ENCODE measurements around the gene TRIB2.
A peak's percentile ranks its signal among the peaks of the same experiment; 100 is the strongest.

Gene TRIB2

DNA sequence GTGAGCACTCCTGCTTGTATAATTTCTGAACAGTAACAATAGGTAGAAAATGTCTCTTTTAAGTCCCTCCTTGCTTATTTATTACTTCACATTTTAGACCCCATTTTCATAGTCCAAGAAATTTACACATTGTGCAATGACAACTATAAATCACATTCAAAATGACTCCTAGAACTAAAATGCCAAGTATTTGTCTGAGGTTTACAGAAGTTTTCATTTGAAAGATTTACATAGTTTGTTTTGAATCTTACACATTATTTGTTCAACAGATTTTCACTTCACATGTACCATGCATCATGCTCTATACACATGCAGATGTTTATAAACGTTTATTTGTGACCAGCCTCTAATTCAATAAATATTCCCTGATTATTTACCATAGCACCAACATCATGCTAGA is 15.7 kb upstream of the TRIB2 start:
- DNase-seq (ENCODE audit: low spot score): no peak

DNA sequence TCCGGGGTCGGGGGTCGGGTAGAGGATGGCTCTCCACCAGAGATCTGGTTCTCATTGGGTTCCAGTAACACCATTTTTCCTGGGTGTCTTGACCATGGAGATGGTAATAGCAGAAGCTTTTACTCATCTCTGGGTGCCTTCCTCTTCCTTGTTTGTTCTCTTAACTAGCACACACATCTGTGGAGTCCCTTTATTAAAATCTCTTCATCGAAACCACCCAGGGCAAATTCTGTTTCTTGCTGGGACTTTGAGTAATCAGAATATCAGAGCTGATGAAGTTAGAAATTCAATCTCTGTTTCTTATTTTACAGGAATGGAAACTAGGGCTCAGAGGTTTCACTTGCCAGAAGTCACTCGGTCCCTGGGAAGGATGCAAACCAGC is 15.0 kb upstream of the TRIB2 start:
- DNase-seq (ENCODE audit: low spot score): no peak

DNA sequence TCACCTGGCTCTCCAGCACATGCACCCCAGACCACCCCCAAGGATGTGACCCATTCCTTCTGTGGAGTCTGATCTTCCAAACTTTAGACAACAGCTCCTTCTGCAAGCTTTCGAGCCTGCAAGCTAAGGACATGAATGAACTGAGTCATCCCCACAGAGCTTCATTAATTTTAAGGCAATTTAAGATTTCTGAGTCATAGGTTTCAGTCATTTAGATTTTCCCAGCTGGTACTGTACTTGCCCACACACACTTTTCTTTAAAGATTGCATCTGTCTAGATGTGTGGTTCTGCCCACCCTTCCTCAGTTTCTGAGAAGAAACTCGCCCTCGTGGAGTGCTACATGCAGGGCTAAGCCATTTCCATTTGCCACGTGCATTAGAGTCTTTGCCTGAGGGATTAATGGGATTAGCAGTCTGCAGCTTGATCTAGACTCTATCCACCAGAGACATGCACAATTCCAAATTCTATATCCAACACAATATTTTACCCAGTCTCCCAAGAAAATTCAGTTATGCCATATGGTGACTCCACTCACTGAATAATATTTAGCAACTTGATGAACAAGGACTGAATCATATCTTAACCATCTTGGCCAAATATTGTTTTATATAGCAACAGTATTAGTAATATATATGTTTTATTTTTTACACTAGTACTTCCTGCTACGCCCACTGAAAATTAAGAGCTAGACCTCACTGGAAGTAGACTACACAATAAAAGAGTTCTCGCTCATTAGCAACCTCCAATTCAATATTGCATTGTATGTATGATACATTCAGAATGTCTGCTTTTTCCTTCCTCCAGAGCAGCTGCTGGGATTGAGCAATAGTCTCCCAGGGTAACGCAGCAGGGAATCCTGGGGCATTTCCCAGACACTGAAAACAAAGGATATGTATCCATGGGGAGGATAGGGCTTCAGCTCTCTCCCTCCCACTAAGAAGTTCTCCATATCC is 14.3 kb upstream of the TRIB2 start:
- peak; percentile 81 for DNase-seq (ENCODE audit: low spot score)

DNA sequence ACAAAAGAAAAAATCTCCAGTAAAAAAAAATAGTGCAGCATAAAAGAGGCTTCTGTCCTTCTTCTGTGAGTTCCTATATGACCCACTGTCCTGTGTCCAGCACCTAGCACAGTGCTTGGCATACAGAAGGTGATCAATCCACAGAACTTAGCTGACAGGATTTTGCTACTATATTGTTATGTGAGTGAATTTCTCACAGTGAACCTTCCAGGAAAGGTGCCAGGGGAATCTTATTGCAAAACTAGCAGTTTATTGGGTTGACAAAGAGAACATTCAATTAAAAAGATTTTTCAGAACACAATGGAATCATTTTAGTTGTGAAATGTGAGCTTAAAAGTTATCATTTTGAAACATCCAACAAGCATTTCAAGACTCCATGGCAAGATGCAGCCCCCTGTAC is 12.4 kb upstream of the TRIB2 start:
- DNase-seq (ENCODE audit: low spot score): peak; percentile 28

DNA sequence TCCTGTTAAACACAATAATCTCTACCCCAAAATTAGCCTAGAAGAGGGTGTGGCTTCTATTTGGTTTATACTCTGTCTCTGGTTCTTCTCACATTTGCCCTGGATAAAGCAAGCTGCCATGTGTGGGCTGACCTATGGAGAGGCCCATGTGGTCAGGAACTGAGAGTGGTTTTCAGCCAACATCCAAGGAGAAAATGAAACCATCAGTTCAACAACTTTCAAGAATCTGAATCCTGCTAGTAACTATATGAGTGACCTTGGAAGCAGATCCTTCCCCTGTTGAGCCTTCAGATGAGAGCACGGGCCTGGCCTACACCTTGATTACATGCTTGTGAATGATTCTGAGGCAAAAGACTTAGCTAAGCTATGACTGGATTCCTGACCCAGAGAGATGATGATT is 11.5 kb upstream of the TRIB2 start:
- no peak for DNase-seq (ENCODE audit: low spot score)

DNA sequence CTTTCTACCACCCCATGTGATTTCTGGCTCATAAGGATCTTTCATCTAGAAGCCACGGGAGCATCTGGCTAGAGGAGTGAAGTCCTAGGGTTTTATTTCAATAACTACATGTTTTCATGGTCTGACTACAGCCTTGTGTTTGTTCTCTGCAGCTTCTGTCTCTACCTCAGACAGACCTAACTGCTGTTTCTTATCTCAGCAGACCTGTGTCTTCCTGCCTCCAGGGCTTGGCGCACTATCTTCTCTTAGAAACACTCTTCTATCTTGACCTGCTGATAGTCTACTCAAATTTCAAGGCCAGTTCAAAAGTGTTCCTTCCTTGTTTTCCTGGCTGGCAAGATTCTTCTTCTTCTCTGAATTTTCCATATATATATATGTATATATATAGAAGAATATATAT is 11.0 kb upstream of the TRIB2 start:
- DNase-seq (ENCODE audit: low spot score): no peak

DNA sequence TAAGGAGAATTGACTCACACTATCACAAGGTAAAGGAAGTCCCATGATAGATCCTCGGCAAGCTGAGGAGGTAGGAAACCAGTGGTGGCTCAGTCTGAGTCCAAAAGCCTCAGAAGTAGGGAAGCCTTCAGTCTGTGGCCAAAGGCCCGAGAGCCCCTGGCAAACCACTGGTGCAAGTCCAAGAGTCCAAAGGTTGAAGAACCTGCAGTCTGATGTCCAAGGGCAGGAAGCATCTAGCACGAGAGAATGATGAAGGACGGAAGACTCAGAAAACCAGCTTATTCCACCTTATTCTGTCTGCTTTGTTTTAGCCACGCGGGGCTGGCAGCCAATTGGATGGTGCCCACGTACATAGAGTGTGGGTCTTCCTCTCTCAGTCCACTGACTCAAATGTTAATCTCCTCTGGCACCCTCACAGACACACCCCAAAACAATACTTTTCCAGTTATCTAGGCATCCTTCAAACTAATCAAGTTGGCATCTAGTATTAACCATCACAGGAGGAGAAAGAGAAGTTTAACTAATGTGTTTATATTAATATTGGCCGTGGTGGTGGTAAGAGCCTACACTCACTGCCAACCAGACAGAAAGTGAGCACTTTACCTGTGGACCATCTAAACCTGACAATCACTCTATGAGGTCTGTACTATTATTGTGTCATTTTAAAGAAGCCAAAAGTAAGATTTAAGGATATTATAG is 8.1 kb upstream of the TRIB2 start:
- DNase-seq (ENCODE audit: low spot score): no peak

DNA sequence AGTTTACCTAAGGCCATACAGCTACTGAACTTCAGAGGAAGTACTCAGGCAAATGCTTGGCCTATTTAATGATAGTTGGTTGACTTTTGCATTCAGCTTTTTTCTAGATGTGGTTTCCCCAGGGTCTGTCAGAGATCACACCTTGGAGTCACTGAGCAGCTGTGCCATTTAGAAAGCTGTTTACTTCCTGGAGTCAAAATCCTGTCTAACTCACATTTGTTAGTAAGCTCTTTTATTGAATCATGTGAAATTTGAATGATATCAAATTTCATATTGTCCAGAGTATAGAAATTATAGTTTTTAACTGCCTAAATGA is 7.6 kb upstream of the TRIB2 start:
- no peak for DNase-seq (ENCODE audit: low spot score)

DNA sequence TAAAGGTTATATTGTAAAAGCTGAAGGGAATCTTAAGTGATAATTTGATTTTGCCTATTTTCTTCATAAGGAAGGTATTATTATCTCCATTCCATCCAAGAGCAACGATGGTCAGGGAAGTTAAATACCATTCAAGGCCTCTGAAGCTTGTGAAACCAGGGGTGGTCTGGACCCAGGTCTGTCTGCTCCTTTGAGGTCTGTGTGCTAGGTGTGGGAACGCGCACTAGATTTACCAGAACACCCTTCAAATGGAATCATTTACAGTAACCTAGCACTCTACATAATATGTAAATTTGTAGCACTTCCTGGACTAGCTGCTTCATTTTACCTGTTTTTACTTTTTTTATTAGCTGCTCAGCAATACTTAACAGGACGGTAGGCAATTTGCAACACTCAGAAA is 6.4 kb upstream of the TRIB2 start:
- DNase-seq (ENCODE audit: low spot score): no peak

DNA sequence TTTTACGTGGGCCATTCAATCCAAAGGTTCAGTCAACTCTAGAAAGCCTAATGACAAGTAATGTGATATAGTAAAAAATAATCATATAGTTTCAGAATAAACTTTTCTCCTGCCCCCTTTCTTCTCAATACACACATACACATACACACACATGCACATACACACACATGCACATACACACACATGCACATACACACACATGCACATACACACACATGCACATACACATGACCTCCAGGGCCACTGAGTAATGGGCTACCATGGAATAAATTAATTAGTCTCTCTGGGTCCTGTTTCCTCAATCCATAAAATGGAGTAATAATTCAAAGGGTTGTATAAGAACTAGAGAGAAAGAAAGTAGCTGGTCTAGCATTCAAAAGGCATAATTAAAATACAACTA is 5.4 kb upstream of the TRIB2 start:
- no peak for DNase-seq (ENCODE audit: low spot score)

DNA sequence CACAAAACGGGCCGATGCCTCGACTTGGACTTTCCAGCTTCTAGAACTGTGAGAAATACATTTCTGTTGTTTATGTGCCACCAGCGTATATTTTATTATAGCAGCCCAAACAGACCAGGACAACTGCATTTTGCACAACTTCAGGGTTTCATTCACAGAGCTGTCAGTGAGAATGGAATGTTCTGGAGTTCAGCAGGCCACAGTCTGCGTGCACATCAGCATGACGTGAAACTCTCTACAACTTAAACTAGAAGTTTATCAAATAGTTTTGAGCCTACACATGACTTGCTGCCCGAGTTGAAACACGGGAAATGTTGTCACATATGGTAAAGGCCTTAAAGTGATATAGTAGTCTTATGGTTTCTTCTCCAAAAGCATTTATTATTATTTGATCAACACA is 3.9 kb upstream of the TRIB2 start:
- no peak for DNase-seq (ENCODE audit: low spot score)

DNA sequence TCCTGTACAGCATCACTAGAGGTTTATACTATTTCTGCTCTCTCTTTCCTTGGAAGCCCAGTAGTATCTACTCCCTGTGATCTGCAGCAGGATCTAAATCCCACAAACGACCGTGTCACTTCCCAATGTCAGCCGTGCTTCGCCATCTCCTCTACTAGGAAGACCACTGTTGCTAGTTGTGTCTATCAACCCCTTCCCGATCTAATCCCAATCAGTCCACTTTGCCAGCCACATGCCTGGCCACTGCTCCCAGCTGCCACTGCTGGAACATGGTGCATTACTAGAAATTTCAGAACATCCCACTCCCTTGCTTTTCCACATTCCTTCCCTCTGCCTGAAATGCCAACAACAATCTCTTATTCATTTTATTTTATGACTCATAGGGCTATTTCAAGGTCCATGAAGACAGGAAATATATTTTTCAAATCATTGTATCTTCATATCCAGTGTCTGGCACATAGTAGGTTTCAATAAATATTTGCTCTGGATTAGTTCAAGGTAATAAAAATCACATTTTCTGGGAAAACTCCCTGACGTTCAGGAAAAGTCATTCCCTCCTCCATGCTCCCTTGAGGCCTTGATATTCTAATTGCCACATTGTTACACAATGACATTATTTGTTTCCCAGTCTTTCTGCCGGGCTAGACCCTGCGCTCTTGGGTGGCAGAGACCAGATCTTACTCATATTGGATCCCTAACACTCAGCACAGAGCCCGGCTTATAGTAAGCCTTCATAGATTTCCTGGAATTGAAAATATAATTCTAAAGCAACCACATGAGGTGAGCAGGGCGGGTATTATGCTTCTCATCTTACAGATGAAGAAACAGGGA is 2.1 kb upstream of the TRIB2 start:
- DNase-seq (ENCODE audit: low spot score): no peak

DNA sequence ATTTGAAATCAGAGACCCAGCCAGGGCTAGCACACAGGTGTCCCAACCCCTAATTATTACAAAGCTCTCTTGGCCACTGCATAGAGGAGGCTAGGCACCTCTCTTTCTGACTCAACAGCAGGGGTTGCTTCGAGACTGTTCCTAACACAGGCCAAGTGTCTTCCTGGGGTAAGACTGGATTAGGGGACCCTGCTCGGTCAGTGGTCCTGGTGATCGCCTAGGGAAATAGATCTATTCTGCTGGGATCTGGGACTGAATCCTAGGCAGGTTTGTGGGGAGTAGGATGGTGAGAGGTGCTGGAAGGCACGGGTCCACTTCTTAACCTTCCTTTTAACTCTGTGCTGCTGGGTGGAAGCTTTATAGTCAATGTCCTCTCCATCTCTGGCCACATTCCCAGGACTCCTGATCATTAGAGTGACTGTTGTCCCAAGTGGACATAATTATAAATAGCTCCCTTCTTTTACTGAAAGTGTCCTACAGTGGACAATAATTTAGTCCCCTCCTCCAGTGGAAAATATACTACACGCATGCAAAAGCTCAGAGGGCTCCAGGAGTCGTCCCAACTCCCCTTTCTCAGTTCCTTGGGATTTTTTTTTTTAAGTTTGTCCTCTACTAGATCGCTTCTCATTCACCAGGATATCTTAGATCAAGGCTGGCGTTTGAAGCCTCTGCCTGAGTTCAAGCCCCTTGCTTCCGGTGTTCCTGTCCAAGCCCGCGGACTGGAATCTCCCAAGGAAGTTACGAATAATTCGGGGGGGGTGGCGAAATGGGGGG is 1.3 kb upstream of the TRIB2 start:
- DNase-seq (ENCODE audit: low spot score): no peak

DNA sequence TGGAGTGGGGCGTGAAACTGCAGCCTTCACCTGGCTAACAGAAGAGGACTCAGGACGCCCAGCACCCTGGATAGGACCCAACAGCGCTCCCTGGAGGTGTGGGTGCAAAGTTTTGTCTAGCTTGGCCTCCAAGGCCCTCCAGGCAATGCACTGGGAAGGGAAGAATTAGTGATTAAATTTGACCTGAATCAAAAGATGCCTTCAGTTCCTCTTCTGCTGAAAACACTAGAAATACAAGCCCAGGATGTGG is 779 bp upstream of the TRIB2 start:
- peak; percentile 47 for DNase-seq (ENCODE audit: low spot score)

DNA sequence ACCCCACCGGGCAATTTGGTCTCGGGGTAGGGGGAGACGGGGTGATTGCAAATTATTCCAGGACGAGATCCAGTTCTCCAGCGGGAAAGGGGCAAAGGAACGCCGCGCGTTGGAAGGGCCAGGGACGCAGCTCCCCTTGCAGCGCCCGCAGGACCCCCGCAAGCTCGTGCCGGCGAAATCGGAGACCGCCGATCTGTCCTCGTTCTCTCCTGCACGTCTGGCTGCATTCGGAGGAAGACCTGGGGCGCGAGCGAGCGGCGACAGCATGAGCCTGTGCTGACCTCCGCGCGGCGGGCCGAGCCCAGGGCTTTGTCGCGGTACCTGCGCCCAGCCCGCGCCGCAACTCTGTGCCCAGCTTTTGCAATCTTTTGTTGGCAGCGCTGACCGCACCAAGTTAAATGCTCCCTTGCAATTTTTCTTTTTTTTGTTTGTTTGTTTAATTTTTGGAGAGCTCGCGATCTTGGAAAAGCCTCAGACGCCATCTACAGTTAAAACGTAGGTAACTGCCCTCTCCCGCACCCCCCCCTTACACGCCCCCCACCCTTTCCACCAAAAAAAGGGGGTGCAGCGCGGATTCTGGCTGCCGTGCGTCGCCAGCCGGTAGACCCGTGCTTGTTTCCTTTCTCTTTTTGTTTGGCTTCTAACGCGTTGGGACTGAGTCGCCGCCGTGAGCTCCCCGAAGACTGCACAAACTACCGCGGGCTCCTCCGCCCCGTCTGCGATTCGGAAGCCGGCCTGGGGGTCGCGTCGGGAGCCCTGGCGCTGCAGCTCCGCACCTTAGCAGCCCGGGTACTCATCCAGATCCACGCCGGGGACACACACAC is 667 bp downstream of the TRIB2 start:
- DNase-seq (ENCODE audit: low spot score): peak; percentile 60

DNA sequence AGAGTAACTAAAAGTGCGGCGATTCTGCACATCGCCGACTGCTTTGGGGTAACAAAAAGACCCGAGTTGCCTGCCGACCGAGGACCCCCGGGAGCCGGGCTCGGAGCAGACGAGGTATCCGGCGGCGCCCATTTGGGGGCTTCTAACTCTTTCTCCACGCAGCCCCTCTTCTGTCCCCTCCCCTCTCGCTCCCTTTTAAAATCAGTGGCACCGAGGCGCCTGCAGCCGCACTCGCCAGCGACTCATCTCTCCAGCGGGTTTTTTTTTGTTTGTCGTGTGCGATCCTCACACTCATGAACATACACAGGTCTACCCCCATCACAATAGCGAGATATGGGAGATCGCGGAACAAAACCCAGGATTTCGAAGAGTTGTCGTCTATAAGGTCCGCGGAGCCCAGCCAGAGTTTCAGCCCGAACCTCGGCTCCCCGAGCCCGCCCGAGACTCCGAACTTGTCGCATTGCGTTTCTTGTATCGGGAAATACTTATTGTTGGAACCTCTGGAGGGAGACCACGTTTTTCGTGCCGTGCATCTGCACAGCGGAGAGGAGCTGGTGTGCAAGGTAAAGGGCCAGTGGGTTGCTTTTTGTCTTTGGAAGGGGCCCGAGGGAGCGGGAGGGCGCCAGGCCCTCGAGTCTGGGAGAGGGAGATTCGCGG is 1.4 kb downstream of the TRIB2 start:
- peak; percentile 30 for DNase-seq (ENCODE audit: low spot score)

DNA sequence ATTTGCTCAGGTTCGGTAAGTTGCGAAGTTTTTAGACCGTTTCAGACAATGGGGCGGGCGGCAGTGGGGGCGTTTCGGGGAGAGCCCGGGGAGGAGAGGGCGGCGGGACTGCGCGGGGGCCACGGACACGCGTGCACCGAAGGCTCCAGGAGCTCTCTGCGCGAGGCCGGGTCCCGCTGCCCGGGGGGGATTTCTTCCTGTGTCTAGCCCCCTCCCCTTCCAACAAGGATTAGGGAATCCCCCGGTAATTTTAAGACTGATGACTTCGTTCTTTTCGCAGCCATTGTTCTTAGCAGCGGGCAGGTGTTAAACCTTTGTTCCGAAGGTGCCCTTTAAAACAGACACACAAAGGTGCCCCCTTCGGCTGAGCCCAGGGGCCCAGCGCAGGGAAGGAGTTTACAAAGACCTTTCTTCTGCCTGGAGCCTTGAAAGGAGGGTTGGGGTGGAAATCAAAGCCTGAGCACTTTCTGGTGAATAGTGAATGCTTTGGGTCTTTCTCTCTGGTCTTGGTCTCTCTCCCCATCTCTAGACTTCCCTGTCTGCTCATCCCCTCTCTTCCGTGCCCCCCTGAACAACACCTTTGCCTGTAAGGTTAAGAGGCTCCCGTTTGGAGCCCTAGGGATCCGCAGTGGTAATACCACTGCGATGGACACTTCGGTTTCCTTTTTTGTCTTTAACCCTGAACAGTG is 2.1 kb downstream of the TRIB2 start:
- peak; percentile 31 for DNase-seq (ENCODE audit: low spot score)

DNA sequence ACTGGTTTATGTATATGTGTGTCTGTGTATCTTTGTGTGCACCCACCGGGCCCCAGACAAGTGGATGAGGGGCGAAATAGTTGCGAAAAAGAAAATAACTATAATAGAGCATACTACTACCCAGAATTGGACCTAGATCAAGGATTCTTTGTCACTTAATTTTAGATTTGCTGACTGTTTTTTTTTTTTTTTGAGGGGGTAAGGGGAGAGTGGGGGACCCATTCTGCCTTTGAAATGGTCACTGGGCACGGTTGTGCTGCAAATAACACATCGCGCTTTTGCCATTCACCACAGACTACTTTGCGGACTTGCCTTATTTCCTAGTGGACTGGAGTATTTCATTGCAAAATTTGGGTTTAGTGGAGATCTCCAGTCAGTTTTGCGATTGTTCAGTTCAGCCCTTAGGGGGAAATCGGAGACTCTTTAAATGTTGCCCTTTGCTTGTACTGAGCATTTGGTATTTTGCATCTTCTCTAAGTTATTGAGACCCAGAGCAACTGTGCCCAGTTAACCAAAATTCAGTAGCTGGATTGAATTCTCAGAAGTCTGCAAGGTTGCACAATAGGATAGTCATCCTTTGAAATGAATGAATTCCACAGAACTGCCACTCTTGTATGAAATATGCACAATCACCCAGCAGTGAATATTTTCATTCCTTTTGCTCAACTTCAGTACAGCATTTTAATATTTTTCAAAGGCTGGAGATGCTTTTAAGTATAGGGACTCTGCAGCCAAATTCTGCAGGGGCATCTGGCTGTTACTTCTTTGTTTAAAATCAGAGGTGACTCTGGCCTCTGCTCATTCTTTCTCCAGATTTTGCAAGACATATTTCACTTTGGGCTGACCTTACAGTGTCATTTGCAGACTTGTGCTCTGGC is 2.9 kb downstream of the TRIB2 start:
- peak; percentile 47 for DNase-seq (ENCODE audit: low spot score)

DNA sequence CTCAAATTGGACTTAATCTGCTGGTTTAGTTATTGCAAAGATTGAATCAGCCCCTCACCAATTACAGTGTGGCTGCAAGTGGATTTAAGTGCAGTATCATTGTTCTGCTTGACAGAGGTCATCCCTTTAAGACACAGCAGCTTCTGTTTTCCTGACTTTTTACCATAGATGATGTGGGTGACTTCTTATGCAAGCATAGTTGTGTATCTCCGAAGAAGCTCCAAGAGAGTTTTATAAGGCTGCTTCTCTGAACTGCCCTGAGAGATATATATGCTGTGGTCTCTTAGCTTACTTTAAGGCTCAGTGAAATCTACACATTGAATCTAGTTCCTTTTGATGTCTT is 3.5 kb downstream of the TRIB2 start:
- DNase-seq (ENCODE audit: low spot score): no peak

Measured in AG20443 (cell line).